DOHH2 (cell line): ENCODE data around the gene DNAJC17.

Experiments
- H3F3A ChIP-seq: fragments of 200-600 bp; sonication (generic), shearing (Covaris generic); 2 replicates; pipeline ENCODE4 v1.6.0; 2016; ENCODE audit warnings: antibody characterized with exemption, mild to moderate bottlenecking; ENCODE audit not compliant: control insufficient read depth, insufficient read depth
- H3K27ac ChIP-seq: fragments of 200-600 bp; sonication (generic); 2 replicates; pipeline ENCODE4 v1.5.1; 2014; ENCODE audit warnings: low read depth, mild to moderate bottlenecking, low read length, moderate library complexity
- H3K27me3 ChIP-seq: fragments of 200-600 bp; sonication (generic); 2 replicates; pipeline ENCODE4 v1.6.1; 2014; ENCODE audit warnings: mild to moderate bottlenecking, low read length, mixed read lengths; ENCODE audit not compliant: control insufficient read depth
- H3K36me3 ChIP-seq: fragments of 200-600 bp; sonication (generic); 2 replicates; pipeline ENCODE4 v1.6.1; 2014; ENCODE audit warnings: mild to moderate bottlenecking, low read length, moderate library complexity, mixed read lengths; ENCODE audit not compliant: control insufficient read depth
- H3K4me1 ChIP-seq: fragments of 200-600 bp; sonication (generic); 2 replicates; pipeline ENCODE4 v1.6.1; 2014; ENCODE audit warnings: mild to moderate bottlenecking, low read length, mixed read lengths; ENCODE audit not compliant: control insufficient read depth
- H3K4me2 ChIP-seq: fragments of 200-600 bp; sonication (generic); 2 replicates; pipeline ENCODE4 v1.6.0; 2014; ENCODE audit warnings: mild to moderate bottlenecking, low read length, moderate library complexity
- H3K4me3 ChIP-seq: fragments of 200-600 bp; sonication (generic); 2 replicates; pipeline ENCODE4 v1.5.1; 2014; ENCODE audit warnings: mild to moderate bottlenecking, low read length, mixed read lengths
- H3K79me2 ChIP-seq: fragments of 200-600 bp; sonication (generic); 2 replicates; pipeline ENCODE4 v1.6.1; 2014; ENCODE audit warnings: mild to moderate bottlenecking, low read length, mixed read lengths; ENCODE audit not compliant: control insufficient read depth
- H3K9me2 ChIP-seq: fragments of 200-600 bp; sonication (generic); replicated peaks from 2 replicates; pipeline ENCODE4 v1.6.1; 2014; ENCODE audit warnings: mild to moderate bottlenecking, low read length, mixed read lengths; ENCODE audit not compliant: control insufficient read depth
- H3K9me3 ChIP-seq: fragments of 200-600 bp; sonication (generic); 2 replicates; pipeline ENCODE4 v1.6.1; 2014; ENCODE audit warnings: antibody characterized with exemption, low read length, mixed read lengths; ENCODE audit not compliant: control insufficient read depth, insufficient read depth
- H4K20me1 ChIP-seq: fragments of 200-600 bp; sonication (generic); 2 replicates; pipeline ENCODE4 v1.6.0; 2014; ENCODE audit warnings: low read depth, mild to moderate bottlenecking, antibody characterized with exemption, low read length, moderate library complexity; ENCODE audit not compliant: control insufficient read depth, insufficient read depth
- CTCF ChIP-seq: fragments of 200-600 bp; sonication (generic); IDR thresholded peaks from one replicate; pipeline ENCODE4 v1.5.1; 2014; ENCODE audit warnings: antibody characterized with exemption, mild to moderate bottlenecking, low read depth, low read length; ENCODE audit not compliant: poor library complexity, severe bottlenecking
- EZH2phosphoT487 ChIP-seq: fragments of 200-600 bp; sonication (generic); IDR thresholded peaks from 2 replicates; pipeline ENCODE4 v1.6.1; 2017; ENCODE audit warnings: borderline replicate concordance, mild to moderate bottlenecking, antibody characterized with exemption, low read length, moderate library complexity, mixed read lengths

DNAJC17 gene

GRCh38 chr15:40743921-40744814 lies 63.1 kb downstream of the DNAJC17 start:
- Histone ChIP-seq H3K27ac (no peak overlapping the region), H3K9me2 (no peaks in the 10 kb centered on the region), H3K9me3 (no peaks in the 10 kb centered on the region), H3K36me3 (peaks cover 79% of the 10 kb centered on the region), H3K79me2 (peaks cover 6% of the 10 kb centered on the region; the same call in 1 of the 2 replicates), H3K4me3 (no peak overlapping the region), H4K20me1 (no peaks in the 10 kb centered on the region), H3K4me1 (no peaks in the 10 kb centered on the region), H3K4me2 (no peak overlapping the region), H3K27me3 (no peaks in the 10 kb centered on the region), H3F3A (peaks cover 3% of the 10 kb centered on the region; the same call in 1 of the 2 replicates)
- TF ChIP-seq EZH2phosphoT487 (no peak), CTCF (peak; percentile 23)

DNA sequence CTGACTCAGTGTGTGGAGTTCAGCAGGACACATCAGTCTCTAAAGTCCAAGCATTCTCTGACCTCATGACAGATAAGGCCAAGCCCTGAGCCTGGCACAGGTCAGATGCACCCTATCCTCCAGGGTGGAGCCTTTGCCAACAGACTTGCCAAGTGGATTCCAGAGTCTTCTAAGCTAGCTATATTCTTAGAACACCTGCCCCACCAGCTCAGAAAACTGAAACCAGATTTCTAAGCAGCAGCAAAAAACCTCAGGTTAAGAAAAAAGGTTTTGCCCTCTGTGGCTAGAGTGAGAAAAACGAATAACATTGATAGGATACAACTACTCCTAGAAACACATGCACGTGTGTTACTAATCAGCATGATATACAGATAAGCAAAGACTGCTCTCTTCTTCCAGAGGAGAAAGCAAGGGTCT lies 63.8 kb downstream of the DNAJC17 start:
- Histone ChIP-seq H3K9me2 (no peaks in the 10 kb centered on the region), H3K27ac (no peak overlapping the region), H4K20me1 (no peaks in the 10 kb centered on the region), H3K4me3 (no peak overlapping the region), H3K4me2 (no peak overlapping the region), H3K27me3 (no peaks in the 10 kb centered on the region), H3K36me3 (peaks cover 82% of the 10 kb centered on the region), H3K79me2 (0 out of 2 replicates have a peak, but pooled peaks cover 6% of the 10 kb centered on the region), H3K9me3 (no peaks in the 10 kb centered on the region), H3K4me1 (no peaks in the 10 kb centered on the region), H3F3A (peaks cover 3% of the 10 kb centered on the region; the same call in 1 of the 2 replicates)
- TF ChIP-seq CTCF (no peak), EZH2phosphoT487 (no peak)

DNA sequence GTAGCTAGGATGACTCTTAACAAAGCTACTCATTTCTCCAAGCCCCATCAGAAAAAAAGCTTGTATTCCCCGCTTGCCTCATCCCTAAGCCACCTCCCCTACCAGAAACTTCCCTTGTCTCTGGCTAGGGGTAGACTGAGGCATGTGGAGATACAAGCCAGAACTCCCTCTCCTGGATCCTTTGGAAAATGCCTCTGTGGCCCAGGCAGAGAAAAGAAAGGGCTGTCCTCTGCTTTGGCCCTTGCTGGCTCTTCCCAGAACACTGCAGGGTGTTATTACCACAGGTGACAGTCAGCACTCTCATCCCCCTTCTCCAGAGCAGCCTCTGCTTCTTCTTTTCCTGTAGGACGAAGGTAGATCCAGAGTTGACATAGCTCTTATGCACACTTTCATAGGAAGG lies 67.4 kb downstream of the DNAJC17 start:
- no peaks in the 10 kb centered on the region for H3K9me2 ChIP-seq
- no peaks in the 10 kb centered on the region for H3K27me3 ChIP-seq
- no peak overlapping the region for H3K4me2 ChIP-seq
- H3F3A ChIP-seq: peaks cover 4% of the 10 kb centered on the region; the same call in 1 of the 2 replicates
- H3K4me3 ChIP-seq: no peak overlapping the region
- H3K36me3 ChIP-seq: peaks cover 91% of the 10 kb centered on the region
- TF ChIP-seq EZH2phosphoT487: no peak
- TF ChIP-seq CTCF: no peak
- no peaks in the 10 kb centered on the region for H3K9me3 ChIP-seq
- no peaks in the 10 kb centered on the region for H3K79me2 ChIP-seq
- no peak overlapping the region for H3K27ac ChIP-seq
- H4K20me1 ChIP-seq: no peaks in the 10 kb centered on the region
- H3K4me1 ChIP-seq: no peaks in the 10 kb centered on the region
